GM23338 (cell line): ENCODE measurements around the gene DMBX1.

ENCODE experiments used
- CREB1 ChIP-seq: fragments of 250-450 bp; sonication (Bioruptor Pico); IDR thresholded peaks from 2 replicates; pipeline ENCODE4 v1.5.0; 2020; ENCODE audit warnings: low read depth, mild to moderate bottlenecking, moderate library complexity
- ETS1 ChIP-seq: IDR thresholded peaks from 2 replicates; pipeline ENCODE4 v1.6.1; 2016; ENCODE audit warnings: antibody characterized with exemption
- EZH2 ChIP-seq: fragments of 200-600 bp; sonication (generic); IDR thresholded peaks from one replicate; pipeline ENCODE4 v1.8.0; 2017; ENCODE audit warnings: antibody characterized with exemption, mild to moderate bottlenecking, low read depth; ENCODE audit not compliant: unreplicated experiment
- EZH2phosphoT487 ChIP-seq: fragments of 200-600 bp; sonication (generic); IDR thresholded peaks from one replicate; pipeline ENCODE4 v1.8.1; 2018; ENCODE audit warnings: antibody characterized with exemption; ENCODE audit not compliant: unreplicated experiment
- JUNB ChIP-seq: IDR thresholded peaks from one replicate; pipeline ENCODE4 v1.6.1; 2016; ENCODE audit warnings: antibody characterized with exemption; ENCODE audit not compliant: unreplicated experiment
- NANOG ChIP-seq: IDR thresholded peaks from 2 replicates; pipeline ENCODE4 v1.6.1; 2016; ENCODE audit warnings: antibody characterized with exemption, borderline replicate concordance
- POLR2AphosphoS5 ChIP-seq: IDR thresholded peaks from 2 replicates; pipeline ENCODE4 v1.6.1; 2016; ENCODE audit warnings: antibody characterized with exemption, low read depth
- STAT1 ChIP-seq: IDR thresholded peaks from one replicate; pipeline ENCODE4 v1.6.1; 2016; ENCODE audit warnings: antibody characterized with exemption; ENCODE audit not compliant: unreplicated experiment
- ZNF114 ChIP-seq: fragments of 250-450 bp; sonication (Bioruptor Pico); IDR thresholded peaks from 2 replicates; pipeline ENCODE4 v1.5.0; 2020; ENCODE audit warnings: mild to moderate bottlenecking, moderate library complexity
- ZNF331 ChIP-seq: fragments of 250-450 bp; sonication (Bioruptor Pico); IDR thresholded peaks from 2 replicates; pipeline ENCODE4 v1.5.0; 2020; ENCODE audit warnings: low read depth, mild to moderate bottlenecking, moderate library complexity
- TF ChIP-seq, protein P1 (sequence below), 2 experiments: fragments of 200-600 bp in 1 of 2; sonication (generic) in 1 of 2; conservative IDR thresholded peaks; 2 replicates each; pipeline versions ENCODE4 v1.5.1 to v1.6.1; 2016 to 2017; ENCODE audit warnings: antibody characterized with exemption in 2 of 2, low read depth in 2 of 2, mild to moderate bottlenecking in 2 of 2, moderate library complexity in 1 of 2
- TF ChIP-seq, protein P2 (sequence below): IDR thresholded peaks from one replicate; pipeline ENCODE4 v1.6.1; 2018; ENCODE audit warnings: antibody characterized with exemption; ENCODE audit not compliant: unreplicated experiment

GRCh38 chr1:46461017-46461808 lies 28.4 kb upstream of the DMBX1 start:
- TF ChIP-seq POLR2AphosphoS5 (no peak), CREB1 (CRISPR knock-in tag) (no peak), ZNF114 (CRISPR knock-in tag) (no peak), STAT1 (no peak), EZH2 (no peak), EZH2phosphoT487 (no peak), ETS1 (no peak), ZNF331 (CRISPR knock-in tag) (no peak), JUNB (no peak), NANOG (no peak)
- TF ChIP-seq, protein P1, sequence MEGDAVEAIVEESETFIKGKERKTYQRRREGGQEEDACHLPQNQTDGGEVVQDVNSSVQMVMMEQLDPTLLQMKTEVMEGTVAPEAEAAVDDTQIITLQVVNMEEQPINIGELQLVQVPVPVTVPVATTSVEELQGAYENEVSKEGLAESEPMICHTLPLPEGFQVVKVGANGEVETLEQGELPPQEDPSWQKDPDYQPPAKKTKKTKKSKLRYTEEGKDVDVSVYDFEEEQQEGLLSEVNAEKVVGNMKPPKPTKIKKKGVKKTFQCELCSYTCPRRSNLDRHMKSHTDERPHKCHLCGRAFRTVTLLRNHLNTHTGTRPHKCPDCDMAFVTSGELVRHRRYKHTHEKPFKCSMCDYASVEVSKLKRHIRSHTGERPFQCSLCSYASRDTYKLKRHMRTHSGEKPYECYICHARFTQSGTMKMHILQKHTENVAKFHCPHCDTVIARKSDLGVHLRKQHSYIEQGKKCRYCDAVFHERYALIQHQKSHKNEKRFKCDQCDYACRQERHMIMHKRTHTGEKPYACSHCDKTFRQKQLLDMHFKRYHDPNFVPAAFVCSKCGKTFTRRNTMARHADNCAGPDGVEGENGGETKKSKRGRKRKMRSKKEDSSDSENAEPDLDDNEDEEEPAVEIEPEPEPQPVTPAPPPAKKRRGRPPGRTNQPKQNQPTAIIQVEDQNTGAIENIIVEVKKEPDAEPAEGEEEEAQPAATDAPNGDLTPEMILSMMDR (conservative IDR thresholded peaks at IDR 0.05; ENCODE audit: low read depth in 2 of 2) = no peak
- TF ChIP-seq, protein P2, sequence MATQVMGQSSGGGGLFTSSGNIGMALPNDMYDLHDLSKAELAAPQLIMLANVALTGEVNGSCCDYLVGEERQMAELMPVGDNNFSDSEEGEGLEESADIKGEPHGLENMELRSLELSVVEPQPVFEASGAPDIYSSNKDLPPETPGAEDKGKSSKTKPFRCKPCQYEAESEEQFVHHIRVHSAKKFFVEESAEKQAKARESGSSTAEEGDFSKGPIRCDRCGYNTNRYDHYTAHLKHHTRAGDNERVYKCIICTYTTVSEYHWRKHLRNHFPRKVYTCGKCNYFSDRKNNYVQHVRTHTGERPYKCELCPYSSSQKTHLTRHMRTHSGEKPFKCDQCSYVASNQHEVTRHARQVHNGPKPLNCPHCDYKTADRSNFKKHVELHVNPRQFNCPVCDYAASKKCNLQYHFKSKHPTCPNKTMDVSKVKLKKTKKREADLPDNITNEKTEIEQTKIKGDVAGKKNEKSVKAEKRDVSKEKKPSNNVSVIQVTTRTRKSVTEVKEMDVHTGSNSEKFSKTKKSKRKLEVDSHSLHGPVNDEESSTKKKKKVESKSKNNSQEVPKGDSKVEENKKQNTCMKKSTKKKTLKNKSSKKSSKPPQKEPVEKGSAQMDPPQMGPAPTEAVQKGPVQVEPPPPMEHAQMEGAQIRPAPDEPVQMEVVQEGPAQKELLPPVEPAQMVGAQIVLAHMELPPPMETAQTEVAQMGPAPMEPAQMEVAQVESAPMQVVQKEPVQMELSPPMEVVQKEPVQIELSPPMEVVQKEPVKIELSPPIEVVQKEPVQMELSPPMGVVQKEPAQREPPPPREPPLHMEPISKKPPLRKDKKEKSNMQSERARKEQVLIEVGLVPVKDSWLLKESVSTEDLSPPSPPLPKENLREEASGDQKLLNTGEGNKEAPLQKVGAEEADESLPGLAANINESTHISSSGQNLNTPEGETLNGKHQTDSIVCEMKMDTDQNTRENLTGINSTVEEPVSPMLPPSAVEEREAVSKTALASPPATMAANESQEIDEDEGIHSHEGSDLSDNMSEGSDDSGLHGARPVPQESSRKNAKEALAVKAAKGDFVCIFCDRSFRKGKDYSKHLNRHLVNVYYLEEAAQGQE = no peak
